Measurements from ENCODE around the gene NME4.

Gene NME4

DNA sequence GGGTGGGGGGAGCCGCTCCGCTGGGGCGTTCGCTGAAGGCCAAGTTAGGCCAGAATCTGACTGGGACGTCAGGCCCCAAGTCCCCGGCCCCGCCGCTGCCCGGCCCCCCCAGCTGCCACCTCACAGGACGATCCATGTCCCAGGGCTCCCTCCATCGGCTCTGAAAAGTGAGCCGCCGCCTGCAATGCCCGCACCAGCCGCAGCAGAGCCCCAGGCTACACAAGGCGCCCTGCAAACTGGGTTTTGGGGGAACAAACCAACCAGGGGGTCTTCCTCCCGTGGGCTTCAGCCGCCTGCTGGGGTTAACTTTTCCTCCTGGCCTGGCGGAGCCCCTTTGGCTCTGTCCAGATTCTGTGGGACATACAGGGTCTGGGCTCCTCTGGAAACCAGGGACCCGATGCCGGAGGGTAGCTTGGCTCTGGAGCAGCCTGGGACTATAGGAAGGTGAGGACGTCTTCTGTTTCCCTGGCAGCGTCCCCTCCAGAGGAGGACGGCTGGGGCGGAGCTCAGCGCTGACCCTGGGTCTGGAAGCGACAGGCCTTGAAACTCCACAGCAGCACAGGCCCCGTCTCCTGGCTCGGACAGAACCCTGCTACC, 835 bp downstream of the NME4 start:
- peak overlapping the region; percentile 5; the same call in 1 of the 2 replicates for H3K4me3 ChIP-seq (ENCODE audit: low read depth, low read length)
- TF ChIP-seq, protein P1, sequence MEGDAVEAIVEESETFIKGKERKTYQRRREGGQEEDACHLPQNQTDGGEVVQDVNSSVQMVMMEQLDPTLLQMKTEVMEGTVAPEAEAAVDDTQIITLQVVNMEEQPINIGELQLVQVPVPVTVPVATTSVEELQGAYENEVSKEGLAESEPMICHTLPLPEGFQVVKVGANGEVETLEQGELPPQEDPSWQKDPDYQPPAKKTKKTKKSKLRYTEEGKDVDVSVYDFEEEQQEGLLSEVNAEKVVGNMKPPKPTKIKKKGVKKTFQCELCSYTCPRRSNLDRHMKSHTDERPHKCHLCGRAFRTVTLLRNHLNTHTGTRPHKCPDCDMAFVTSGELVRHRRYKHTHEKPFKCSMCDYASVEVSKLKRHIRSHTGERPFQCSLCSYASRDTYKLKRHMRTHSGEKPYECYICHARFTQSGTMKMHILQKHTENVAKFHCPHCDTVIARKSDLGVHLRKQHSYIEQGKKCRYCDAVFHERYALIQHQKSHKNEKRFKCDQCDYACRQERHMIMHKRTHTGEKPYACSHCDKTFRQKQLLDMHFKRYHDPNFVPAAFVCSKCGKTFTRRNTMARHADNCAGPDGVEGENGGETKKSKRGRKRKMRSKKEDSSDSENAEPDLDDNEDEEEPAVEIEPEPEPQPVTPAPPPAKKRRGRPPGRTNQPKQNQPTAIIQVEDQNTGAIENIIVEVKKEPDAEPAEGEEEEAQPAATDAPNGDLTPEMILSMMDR (IDR thresholded peaks at IDR 0.05; ENCODE audit: low read depth, low read length): 0 out of 2 replicates have a peak, but pooled peaks have one; percentile 10

DNA sequence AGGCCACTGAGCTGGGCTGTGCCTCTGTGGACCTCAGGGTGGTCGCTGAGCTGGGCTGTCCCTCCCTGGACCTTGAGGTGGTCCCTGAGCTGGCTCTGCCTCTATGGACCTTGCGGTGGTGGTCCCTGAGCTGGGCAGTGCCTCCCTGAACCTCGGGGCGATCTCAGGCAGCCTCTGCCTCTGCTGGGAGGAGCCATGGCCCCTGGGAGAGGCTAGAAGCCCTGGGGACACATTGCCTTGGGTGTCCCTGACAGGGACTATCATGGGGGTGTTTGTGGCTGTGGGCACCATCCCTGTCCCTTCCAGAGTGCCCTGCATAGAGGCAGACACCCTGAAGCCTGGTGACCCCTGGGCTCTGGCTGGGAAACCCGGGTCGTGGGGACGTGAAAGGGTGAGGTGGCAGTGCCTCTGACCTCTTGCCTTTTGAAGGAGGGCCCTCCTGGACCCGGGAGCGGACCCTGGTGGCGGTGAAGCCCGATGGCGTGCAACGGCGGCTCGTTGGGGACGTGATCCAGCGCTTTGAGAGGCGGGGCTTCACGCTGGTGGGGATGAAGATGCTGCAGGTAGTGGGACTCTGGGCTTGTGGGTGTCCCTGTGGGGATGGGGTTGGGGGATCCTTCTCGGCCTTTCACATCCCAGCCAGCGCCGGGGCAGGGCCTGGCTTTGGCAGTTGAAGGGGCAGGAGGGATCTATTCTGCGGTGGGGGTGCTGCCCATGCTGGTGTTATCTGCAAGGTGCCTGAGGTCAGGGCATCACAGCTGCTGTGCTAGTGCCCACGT, 1.8 kb downstream of the NME4 start:
- H3K4me3 ChIP-seq (ENCODE audit: low read depth, low read length): no peak overlapping the region
- TF ChIP-seq, protein P1 (IDR thresholded peaks at IDR 0.05; ENCODE audit: low read depth, low read length): no peak

DNA sequence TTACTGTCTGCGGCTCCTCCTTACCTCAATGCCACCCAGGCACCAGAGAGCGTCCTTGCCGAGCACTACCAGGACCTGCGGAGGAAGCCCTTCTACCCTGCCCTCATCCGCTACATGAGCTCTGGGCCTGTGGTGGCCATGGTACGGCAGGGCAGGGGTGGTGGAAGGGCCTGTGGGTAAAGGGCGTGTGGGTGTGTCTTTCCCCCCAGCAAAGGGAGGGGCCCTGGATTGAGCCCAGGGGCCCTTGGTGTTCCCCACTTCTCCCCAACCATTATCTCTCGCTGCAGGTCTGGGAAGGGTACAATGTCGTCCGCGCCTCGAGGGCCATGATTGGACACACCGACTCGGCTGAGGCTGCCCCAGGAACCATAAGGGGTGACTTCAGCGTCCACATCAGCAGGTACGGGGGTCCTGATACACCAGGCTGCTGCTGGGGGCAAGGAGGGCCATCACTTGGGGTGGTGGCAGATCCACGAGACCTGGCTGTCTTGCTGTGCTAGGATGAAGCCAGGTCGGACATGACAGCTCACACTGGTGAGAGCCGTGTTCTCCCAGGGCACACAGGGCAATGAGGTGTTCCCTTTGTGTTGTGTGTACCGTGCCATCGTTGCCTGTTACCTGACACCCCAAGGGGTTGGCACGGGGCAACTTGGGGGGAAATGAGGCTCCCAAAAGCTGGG, 2.5 kb downstream of the NME4 start:
- H3K4me3 ChIP-seq (ENCODE audit: low read depth, low read length): no peak overlapping the region
- TF ChIP-seq, protein P1 (IDR thresholded peaks at IDR 0.05; ENCODE audit: low read depth, low read length): no peak

DNA sequence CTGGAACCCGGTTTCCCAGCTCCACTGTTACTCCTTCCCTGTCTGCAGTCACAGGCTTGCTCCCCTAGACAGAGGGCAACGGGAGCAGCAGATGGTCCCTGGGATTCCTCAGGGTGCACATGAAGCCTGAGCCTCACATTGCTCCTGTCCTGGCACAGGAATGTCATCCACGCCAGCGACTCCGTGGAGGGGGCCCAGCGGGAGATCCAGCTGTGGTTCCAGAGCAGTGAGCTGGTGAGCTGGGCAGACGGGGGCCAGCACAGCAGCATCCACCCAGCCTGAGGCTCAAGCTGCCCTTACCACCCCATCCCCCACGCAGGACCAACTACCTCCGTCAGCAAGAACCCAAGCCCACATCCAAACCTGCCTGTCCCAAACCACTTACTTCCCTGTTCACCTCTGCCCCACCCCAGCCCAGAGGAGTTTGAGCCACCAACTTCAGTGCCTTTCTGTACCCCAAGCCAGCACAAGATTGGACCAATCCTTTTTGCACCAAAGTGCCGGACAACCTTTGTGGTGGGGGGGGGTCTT, 3.1 kb downstream of the NME4 start:
- H3K4me3 ChIP-seq (ENCODE audit: low read depth, low read length): peak overlapping the region; percentile 81
- TF ChIP-seq, protein P1 (IDR thresholded peaks at IDR 0.05; ENCODE audit: low read depth, low read length): no peak

DNA sequence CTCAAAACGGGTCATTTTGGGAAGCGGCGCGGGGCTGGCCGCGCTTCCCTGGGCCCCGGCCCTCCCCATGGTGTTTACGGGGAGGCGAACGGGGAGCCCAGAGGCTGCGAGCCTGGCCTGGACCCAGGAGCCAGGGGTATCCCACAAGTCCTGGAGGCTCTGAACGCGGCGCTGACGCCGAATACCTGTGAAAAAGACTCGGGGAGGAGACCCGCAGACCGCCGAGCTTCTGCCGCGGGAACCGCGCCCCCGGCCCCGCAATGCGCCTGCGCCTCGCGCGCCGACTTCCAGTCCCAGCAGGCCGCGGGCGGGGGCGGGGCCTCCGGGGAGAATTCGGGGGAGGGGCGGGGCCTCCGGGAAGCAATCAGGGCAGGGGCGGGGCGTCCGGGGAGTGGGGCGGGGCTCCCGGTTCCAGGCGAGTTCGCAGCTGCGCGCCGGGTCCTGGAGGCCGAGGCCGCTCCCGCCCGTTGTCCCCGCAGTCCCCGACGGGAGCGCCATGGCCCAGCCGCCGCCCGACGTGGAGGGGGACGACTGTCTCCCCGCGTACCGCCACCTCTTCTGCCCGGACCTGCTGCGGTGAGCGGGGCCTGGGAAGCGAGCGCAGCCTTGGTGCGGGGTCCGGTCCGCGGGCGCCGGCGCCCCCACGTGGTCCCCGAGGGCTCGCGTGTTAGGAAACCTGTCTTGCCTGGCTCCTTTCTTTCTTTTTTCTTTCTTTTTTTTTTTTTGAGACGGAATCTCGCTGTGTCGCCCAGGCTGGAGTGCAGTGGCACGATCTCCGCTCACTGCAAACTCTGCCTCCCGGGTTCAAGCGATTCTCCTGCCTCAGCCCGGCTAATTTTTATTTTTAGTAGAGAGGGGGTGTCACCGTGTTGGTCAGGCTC, 4.7 kb downstream of the NME4 start, which contains the start of gene DECR2:
Gene DECR2, plus strand, starts transcription at position 418 of the 881 bp plus-strand sequence. Its CDS starts 79 bp downstream, at position 497.
- TF ChIP-seq, protein P1 (IDR thresholded peaks at IDR 0.05; ENCODE audit: low read depth, low read length): 0 out of 2 replicates have a peak, but pooled peaks have one; percentile 13
- H3K4me3 ChIP-seq (ENCODE audit: low read depth, low read length): peak within 1 kb of the TSS; percentile 81

DNA sequence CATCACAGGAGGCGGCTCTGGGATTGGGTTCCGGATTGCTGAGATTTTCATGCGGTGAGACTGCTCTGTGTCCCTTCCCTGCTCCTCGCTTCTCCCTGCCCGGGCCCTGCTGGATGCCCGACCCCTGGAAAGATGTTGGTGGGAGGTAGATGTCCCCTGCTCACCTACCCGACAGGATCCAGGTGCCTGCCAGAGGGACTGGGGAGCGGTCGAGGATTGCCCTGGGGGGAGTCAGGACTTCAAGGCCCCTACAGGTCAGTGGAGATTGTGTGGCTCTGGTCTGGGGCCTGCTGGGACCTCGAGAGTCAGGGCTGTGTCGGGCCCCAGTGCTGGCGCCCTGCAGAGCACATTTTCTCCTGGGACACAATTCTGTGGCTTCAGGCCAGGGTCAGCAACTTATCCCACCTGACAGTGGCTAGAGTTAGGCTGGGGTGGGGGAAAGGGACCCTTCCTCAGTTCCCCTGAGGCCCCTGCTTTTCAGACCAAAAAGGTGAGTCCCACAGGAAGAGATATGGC, 8.0 kb downstream of the NME4 start:
- H3K4me3 ChIP-seq (ENCODE audit: low read depth, low read length): no peak overlapping the region
- TF ChIP-seq, protein P1 (IDR thresholded peaks at IDR 0.05; ENCODE audit: low read depth, low read length): no peak

All from WI38 (cell line).